ENCODE results near the gene CCSAP. TPM values are rescaled to one million over a fixed set of nuclear protein-coding genes. Genes with fewer than 3 reads are reported as not detected.

The CCSAP gene
- total and polyA plus RNA-seq, 2 experiments from 2014 or later, result 2.7 to 12.0 TPM

- no peaks in the 10 kb centered on the region for H3K36me3 ChIP-seq (replicated peaks; ENCODE audit: insufficient read depth, low read depth)
- no peaks in the 10 kb centered on the region for H3K9me2 ChIP-seq (replicated peaks; ENCODE audit: insufficient read depth)
- H3K4me2 ChIP-seq, result no peak overlapping the region
- no peak for DNase-seq (ENCODE audit: low spot score)
- no peaks in the 10 kb centered on the region for H3K27me3 ChIP-seq
- no peak for TF ChIP-seq EZH2phosphoT487 (IDR thresholded peaks at IDR 0.05; ENCODE audit: low read depth, severe bottlenecking, unreplicated experiment)
- no peak for TF ChIP-seq EZH2 (IDR thresholded peaks at IDR 0.05; ENCODE audit: borderline replicate concordance)
- no peak for TF ChIP-seq CTCF (IDR thresholded peaks at IDR 0.05; ENCODE audit: poor library complexity)
- no peak overlapping the region for H2AFZ ChIP-seq
- H4K20me1 ChIP-seq (ENCODE audit: insufficient read depth, poor library complexity, severe bottlenecking), result peaks cover 20% of the 10 kb centered on the region
- no peaks in the 10 kb centered on the region for H3K9me3 ChIP-seq (ENCODE audit: low read depth)
- H3K4me1 ChIP-seq (ENCODE audit: insufficient read depth), result no peaks in the 10 kb centered on the region
- H3K79me2 ChIP-seq, result peaks cover 89% of the 10 kb centered on the region
- no peak overlapping the region for H3K4me3 ChIP-seq
- H3K27ac ChIP-seq, result no peak overlapping the region
- 100% methylated on average over 1 of the region's 1 CpG for WGBS (ENCODE audit: low lambda C conversion rate, missing lambda C conversion rate)
Measured at GRCh38 chr1:229288516-229288915, 54.3 kb downstream of the CCSAP start.

GRCh38 chr1:229287267-229287666 lies 55.6 kb downstream of the CCSAP start:
- WGBS (ENCODE audit: low lambda C conversion rate, missing lambda C conversion rate), result 83% methylated on average over 1 of the region's 1 CpG
- Histone ChIP-seq H3K4me2 (no peak overlapping the region), H4K20me1 (ENCODE audit: insufficient read depth, poor library complexity, severe bottlenecking) (peaks cover 24% of the 10 kb centered on the region), H3K36me3 (replicated peaks; ENCODE audit: insufficient read depth, low read depth) (no peaks in the 10 kb centered on the region), H3K4me1 (ENCODE audit: insufficient read depth) (no peaks in the 10 kb centered on the region), H3K9me2 (replicated peaks; ENCODE audit: insufficient read depth) (no peaks in the 10 kb centered on the region), H3K9me3 (ENCODE audit: low read depth) (no peaks in the 10 kb centered on the region), H3K79me2 (peaks cover 95% of the 10 kb centered on the region), H3K27ac (no peak overlapping the region), H3K4me3 (no peak overlapping the region), H2AFZ (no peak overlapping the region), H3K27me3 (no peaks in the 10 kb centered on the region)
- TF ChIP-seq CTCF (IDR thresholded peaks at IDR 0.05; ENCODE audit: poor library complexity), result no peak
- no peak for TF ChIP-seq EZH2phosphoT487 (IDR thresholded peaks at IDR 0.05; ENCODE audit: low read depth, severe bottlenecking, unreplicated experiment)
- TF ChIP-seq EZH2 (IDR thresholded peaks at IDR 0.05; ENCODE audit: borderline replicate concordance), result no peak
- no peak for DNase-seq (ENCODE audit: low spot score)

- H3K4me2 ChIP-seq, result no peak overlapping the region
- no peaks in the 10 kb centered on the region for H3K36me3 ChIP-seq (replicated peaks; ENCODE audit: insufficient read depth, low read depth)
- TF ChIP-seq EZH2phosphoT487 (IDR thresholded peaks at IDR 0.05; ENCODE audit: low read depth, severe bottlenecking, unreplicated experiment), result no peak
- H3K27me3 ChIP-seq, result no peaks in the 10 kb centered on the region
- no peaks in the 10 kb centered on the region for H3K9me2 ChIP-seq (replicated peaks; ENCODE audit: insufficient read depth)
- WGBS (ENCODE audit: low lambda C conversion rate, missing lambda C conversion rate), result 82% methylated on average over 2 of the region's 2 CpGs
- no peak for DNase-seq (ENCODE audit: low spot score)
- no peaks in the 10 kb centered on the region for H3K9me3 ChIP-seq (ENCODE audit: low read depth)
- H3K4me1 ChIP-seq (ENCODE audit: insufficient read depth), result no peaks in the 10 kb centered on the region
- peaks cover 27% of the 10 kb centered on the region for H4K20me1 ChIP-seq (ENCODE audit: insufficient read depth, poor library complexity, severe bottlenecking)
- peaks cover 99% of the 10 kb centered on the region for H3K79me2 ChIP-seq
- no peak overlapping the region for H3K27ac ChIP-seq
- H2AFZ ChIP-seq, result no peak overlapping the region
- no peak overlapping the region for H3K4me3 ChIP-seq
Measured at GRCh38 chr1:229286099-229286766, 56.6 kb downstream of the CCSAP start.

- H3K79me2 ChIP-seq, result peaks cover 99% of the 10 kb centered on the region
Measured at GRCh38 chr1:229285440-229285839, 57.4 kb downstream of the CCSAP start.

More at GRCh38 chr1:229285440-229285839, 57.4 kb downstream of the CCSAP start:
- no peak overlapping the region for H2AFZ ChIP-seq
- no peaks in the 10 kb centered on the region for H3K9me2 ChIP-seq (replicated peaks; ENCODE audit: insufficient read depth)
- WGBS (ENCODE audit: low lambda C conversion rate, missing lambda C conversion rate), result 50% methylated on average over 2 of the region's 2 CpGs
- H3K4me2 ChIP-seq, result no peak overlapping the region
- TF ChIP-seq EZH2 (IDR thresholded peaks at IDR 0.05; ENCODE audit: borderline replicate concordance), result no peak
- no peak for TF ChIP-seq EZH2phosphoT487 (IDR thresholded peaks at IDR 0.05; ENCODE audit: low read depth, severe bottlenecking, unreplicated experiment)
- TF ChIP-seq CTCF (IDR thresholded peaks at IDR 0.05; ENCODE audit: poor library complexity), result no peak
- H3K4me1 ChIP-seq (ENCODE audit: insufficient read depth), result no peaks in the 10 kb centered on the region
- peak; percentile 28 for DNase-seq (ENCODE audit: low spot score)
- no peaks in the 10 kb centered on the region for H3K27me3 ChIP-seq
- H3K36me3 ChIP-seq (replicated peaks; ENCODE audit: insufficient read depth, low read depth), result no peaks in the 10 kb centered on the region
- no peak overlapping the region for H3K4me3 ChIP-seq
- H4K20me1 ChIP-seq (ENCODE audit: insufficient read depth, poor library complexity, severe bottlenecking), result peaks cover 32% of the 10 kb centered on the region
- no peaks in the 10 kb centered on the region for H3K9me3 ChIP-seq (ENCODE audit: low read depth)
- peak overlapping the region; percentile 31 for H3K27ac ChIP-seq
